Heart left ventricle (tissue), 13 donors: ENCODE measurements around the gene IFT43.

Source experiments
- CTCF ChIP-seq, 12 donors: fragments of 200-600 bp; sonication (generic) in 4 of 12; IDR thresholded peaks; one replicate each; pipeline versions ENCODE4 v1.5.0 to v1.8.0; 2018 to 2022; ENCODE audit warnings: antibody characterized with exemption in 12 of 12, mild to moderate bottlenecking in 5 of 12
- POLR2A ChIP-seq, 2 donors: fragments of 450-650 bp; IDR thresholded peaks; one replicate each; pipeline ENCODE4 v1.6.1; 2017; ENCODE audit warnings: antibody characterized with exemption in 2 of 2, mild to moderate bottlenecking in 2 of 2, moderate library complexity in 2 of 2
- donor health status: ischemic (EF 13 %, LVEDD 7.1; RV severe dilation, severe dysfunction).
- donor health status: DM: no; HTN: yes; CAD: no.
- donor health status: DM: no; HTN: no; CAD: no.
- donor health status: ischemic (EF 25% LVEDD 6.9; RV normal size, moderate dysfunction).
- donor health status: ischemic (EF 25% LVEDD 5.7; RV mildly dilated, moderate dysfunction).
- donor health status: ischemic (EF 35%, LVEDD 5.7; RV mildly dilated, moderate dysfunction).
- donor health status: nonischemic (EF 11% LVEDD 7.7; RV severe dilation, severe dysfunction).
- donor health status: DM: yes; HTN: yes; CAD: no.
- donor health status: PGD.
- donor health status: ischemic (EF 29% LVEDD 5.4; RV normal size, mild dysfunction).
- donor health status: nonischemic (EF 23%, LVEDD 6.1; RV moderate dilation, normal function).

GRCh38 chr14:76112889-76113624 is 127.5 kb downstream of the IFT43 start:
- TF ChIP-seq CTCF (IDR thresholded peaks at IDR 0.05): no peak
- no peak for TF ChIP-seq POLR2A (IDR thresholded peaks at IDR 0.05)
